ENCODE results near the gene AMER2.

DNA sequence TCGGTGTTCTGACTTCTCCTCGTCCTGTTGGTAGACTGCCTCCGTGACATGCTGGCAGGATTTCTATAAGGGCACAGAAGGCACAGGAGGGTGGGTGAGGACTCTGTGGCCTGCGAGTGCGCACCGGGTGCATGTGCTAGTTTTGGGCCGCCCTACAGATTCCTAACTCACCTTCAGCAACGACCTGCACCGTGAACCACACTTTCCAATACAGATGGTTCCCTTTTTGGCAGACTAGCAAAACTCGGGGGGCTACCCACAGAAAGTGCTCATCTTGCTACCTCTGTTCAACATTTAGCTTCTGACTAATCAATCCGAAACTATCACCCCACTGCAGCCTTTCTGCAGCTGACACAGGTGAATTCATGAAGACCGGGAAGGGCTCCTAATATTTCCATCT lies 14.1 kb upstream of the AMER2 start:
- TF ChIP-seq, protein P1, sequence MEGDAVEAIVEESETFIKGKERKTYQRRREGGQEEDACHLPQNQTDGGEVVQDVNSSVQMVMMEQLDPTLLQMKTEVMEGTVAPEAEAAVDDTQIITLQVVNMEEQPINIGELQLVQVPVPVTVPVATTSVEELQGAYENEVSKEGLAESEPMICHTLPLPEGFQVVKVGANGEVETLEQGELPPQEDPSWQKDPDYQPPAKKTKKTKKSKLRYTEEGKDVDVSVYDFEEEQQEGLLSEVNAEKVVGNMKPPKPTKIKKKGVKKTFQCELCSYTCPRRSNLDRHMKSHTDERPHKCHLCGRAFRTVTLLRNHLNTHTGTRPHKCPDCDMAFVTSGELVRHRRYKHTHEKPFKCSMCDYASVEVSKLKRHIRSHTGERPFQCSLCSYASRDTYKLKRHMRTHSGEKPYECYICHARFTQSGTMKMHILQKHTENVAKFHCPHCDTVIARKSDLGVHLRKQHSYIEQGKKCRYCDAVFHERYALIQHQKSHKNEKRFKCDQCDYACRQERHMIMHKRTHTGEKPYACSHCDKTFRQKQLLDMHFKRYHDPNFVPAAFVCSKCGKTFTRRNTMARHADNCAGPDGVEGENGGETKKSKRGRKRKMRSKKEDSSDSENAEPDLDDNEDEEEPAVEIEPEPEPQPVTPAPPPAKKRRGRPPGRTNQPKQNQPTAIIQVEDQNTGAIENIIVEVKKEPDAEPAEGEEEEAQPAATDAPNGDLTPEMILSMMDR (IDR thresholded peaks at IDR 0.05) = no peak
- TF ChIP-seq POLR2A (IDR thresholded peaks at IDR 0.05) = no peak
